SK-N-SH (cell line): ENCODE data around the gene CTAG1B. TPM values are rescaled to one million over a fixed set of nuclear protein-coding genes. Genes with fewer than 3 reads are reported as not detected.
"Not testable (repeated sequence)": the region's sequence is repeated elsewhere in the genome, so short reads cannot be mapped to it uniquely, and the experiment has no call there.

Source experiments
- CTCF ChIA-PET: fragments of 300-600, 350-600 bp; formaldehyde crosslinking; extraction: SDS; loops from one replicate; lab custom pipeline; 2021; lab: Yijun Ruan, JAX
- POLR2A ChIA-PET: fragments of 350-600 bp; sonication (Branson Sonifier 250); formaldehyde crosslinking; extraction: SDS; loops from one replicate; lab custom pipeline; 2020; ENCODE audit warnings: antibody characterized with exemption, inconsistent platforms; lab: Yijun Ruan, JAX
- DNase-seq: peaks from one replicate; pipeline ENCODE4 v3.0.0; 2012
- H2AFZ ChIP-seq: fragments of 200-600 bp; sonication (generic); 2 replicates; pipeline ENCODE4 v1.8.1; 2016; ENCODE audit warnings: antibody characterized with exemption, mild to moderate bottlenecking, low read depth
- H3F3A ChIP-seq: fragments of 200-600 bp; sonication (generic); replicated peaks from 2 replicates; pipeline ENCODE3; 2016; ENCODE audit warnings: antibody characterized with exemption, mild to moderate bottlenecking; ENCODE audit not compliant: insufficient read depth
- H3K27ac ChIP-seq, 2 experiments: fragments of 200-500 bp in 1 of 2; fragments of 200-600 bp in 1 of 2; sonication (Bioruptor generic) in 1 of 2; sonication (generic), shearing (Covaris generic) in 1 of 2; 2 replicates each; pipeline versions ENCODE4 v1.5.1 to v1.6.1; 2014 to 2016; ENCODE audit warnings: low read depth in 2 of 2, inconsistent platforms in 1 of 2, low read length in 1 of 2, mild to moderate bottlenecking in 1 of 2, mixed read lengths in 1 of 2
- H3K27me3 ChIP-seq: fragments of 200-600 bp; sonication (generic), shearing (Covaris generic); 2 replicates; pipeline ENCODE4 v1.6.1; 2016; ENCODE audit warnings: mixed run types; ENCODE audit not compliant: insufficient read depth
- H3K36me3 ChIP-seq, 2 experiments: fragments of 200-500 bp in 1 of 2; fragments of 200-600 bp in 1 of 2; sonication (Bioruptor generic) in 1 of 2; sonication (generic) in 1 of 2; replicated peaks in 1 of 2; 2 replicates each; pipeline versions ENCODE3 to v1.5.1; 2014 to 2016; ENCODE audit warnings: low read length in 1 of 2, mild to moderate bottlenecking in 1 of 2; ENCODE audit not compliant: insufficient read depth in 2 of 2, control insufficient read depth in 1 of 2
- H3K4me1 ChIP-seq, 2 experiments: fragments of 200-500 bp in 1 of 2; fragments of 200-600 bp in 1 of 2; sonication (Bioruptor generic) in 1 of 2; sonication (generic), shearing (Covaris generic) in 1 of 2; 2 replicates each; pipeline versions ENCODE4 v1.5.1 to v1.6.1; 2014 to 2016; ENCODE audit warnings: low read depth in 1 of 2, low read length in 1 of 2, mixed run types in 1 of 2; ENCODE audit not compliant: insufficient read depth in 2 of 2, control insufficient read depth in 1 of 2
- H3K4me2 ChIP-seq: fragments of 200-600 bp; sonication (generic), shearing (Covaris generic); 2 replicates; pipeline ENCODE4 v1.6.1; 2017; ENCODE audit warnings: mixed run types
- H3K4me3 ChIP-seq, 2 experiments: fragments of 200-500 bp in 1 of 2; fragments of 200-600 bp in 1 of 2; sonication (Bioruptor generic) in 1 of 2; sonication (generic), shearing (Covaris generic) in 1 of 2; 2 replicates each; pipeline versions ENCODE4 v1.5.1 to v1.8.1; 2014 to 2016; ENCODE audit warnings: low read depth in 2 of 2, inconsistent platforms in 1 of 2, low read length in 1 of 2, mild to moderate bottlenecking in 1 of 2, mixed read lengths in 1 of 2, moderate library complexity in 1 of 2
- H3K79me2 ChIP-seq: fragments of 200-600 bp; sonication (generic); 2 replicates; pipeline ENCODE4 v1.8.1; 2017; ENCODE audit warnings: mild to moderate bottlenecking; ENCODE audit not compliant: insufficient read depth
- H3K9ac ChIP-seq: fragments of 200-600 bp; sonication (generic); 2 replicates; pipeline ENCODE4 v1.6.1; 2017; ENCODE audit warnings: mixed run types
- H3K9me2 ChIP-seq: fragments of 200-600 bp; sonication (generic); 2 replicates; pipeline ENCODE4 v1.6.1; 2017; ENCODE audit warnings: mixed run types
- H3K9me3 ChIP-seq: fragments of 200-600 bp; sonication (generic); 2 replicates; pipeline ENCODE4 v1.6.1; 2017; ENCODE audit warnings: mixed run types, mild to moderate bottlenecking, moderate library complexity
- H4K20me1 ChIP-seq: fragments of 200-600 bp; sonication (generic); 2 replicates; pipeline ENCODE4 v1.6.1; 2017; ENCODE audit warnings: mild to moderate bottlenecking, mixed run types; ENCODE audit not compliant: insufficient read depth
- FOXM1 ChIP-seq: IDR thresholded peaks from 2 replicates; pipeline ENCODE4 v1.4.0; 2012; ENCODE audit warnings: low read depth, mild to moderate bottlenecking
- WGBS: methylation state at CpG from one replicate; pipeline ENCODE4 v1.1.6; 2017; ENCODE audit warnings: low lambda C conversion rate; 5-methylcytosine and 5-hydroxymethylcytosine counted together
- polyA plus RNA-seq, 3 experiments: library from polyadenylated mRNA; depleted of rRNA; stranded (reverse); fragments of >200 nt; gene quantifications; 2 replicates each; pipeline ENCODE4 v1.2.3, GENCODE V29; 2012

The CTAG1B gene
- polyA plus RNA-seq, 1 of the 3 experiments (the other 2 are of a cell fraction), result not detected

- H3K9ac ChIP-seq, DNase-seq, H3F3A ChIP-seq, H4K20me1 ChIP-seq, H3K4me3 ChIP-seq, H3K36me3 ChIP-seq, CTCF ChIA-PET, H3K9me2 ChIP-seq, H3K9me3 ChIP-seq, H3K27ac ChIP-seq, H2AFZ ChIP-seq, POLR2A ChIA-PET, H3K4me1 ChIP-seq, H3K27me3 ChIP-seq, H3K4me2 ChIP-seq, H3K79me2 ChIP-seq: not testable (repeated sequence)
- WGBS, result 54% methylated on average over 12 of the region's 12 CpGs
Observed at GRCh38 chrX:154611146-154611545, 7.9 kb downstream of the CTAG1B start.

- H3F3A ChIP-seq, H3K27me3 ChIP-seq, H3K36me3 ChIP-seq, POLR2A ChIA-PET, H3K27ac ChIP-seq, H2AFZ ChIP-seq, H3K79me2 ChIP-seq, H3K9ac ChIP-seq, H3K4me1 ChIP-seq, H3K9me2 ChIP-seq, CTCF ChIA-PET, H3K9me3 ChIP-seq, H3K4me2 ChIP-seq, H3K4me3 ChIP-seq, DNase-seq, H4K20me1 ChIP-seq: not testable (repeated sequence)
- 49% methylated on average over 9 of the region's 12 CpGs for WGBS
Observed at GRCh38 chrX:154608823-154609222, 10.3 kb downstream of the CTAG1B start.

GRCh38 chrX:154607976-154608375 is 11.1 kb downstream of the CTAG1B start:
- H3K4me3 ChIP-seq, H3K9me3 ChIP-seq, CTCF ChIA-PET, DNase-seq, H4K20me1 ChIP-seq, H3K9ac ChIP-seq, H3K9me2 ChIP-seq, POLR2A ChIA-PET, H3K36me3 ChIP-seq, H3F3A ChIP-seq, H2AFZ ChIP-seq, H3K4me1 ChIP-seq, H3K4me2 ChIP-seq, H3K27me3 ChIP-seq, H3K27ac ChIP-seq, H3K79me2 ChIP-seq: not testable (repeated sequence)
- WGBS, result 72% methylated on average over 11 of the region's 11 CpGs

DNA sequence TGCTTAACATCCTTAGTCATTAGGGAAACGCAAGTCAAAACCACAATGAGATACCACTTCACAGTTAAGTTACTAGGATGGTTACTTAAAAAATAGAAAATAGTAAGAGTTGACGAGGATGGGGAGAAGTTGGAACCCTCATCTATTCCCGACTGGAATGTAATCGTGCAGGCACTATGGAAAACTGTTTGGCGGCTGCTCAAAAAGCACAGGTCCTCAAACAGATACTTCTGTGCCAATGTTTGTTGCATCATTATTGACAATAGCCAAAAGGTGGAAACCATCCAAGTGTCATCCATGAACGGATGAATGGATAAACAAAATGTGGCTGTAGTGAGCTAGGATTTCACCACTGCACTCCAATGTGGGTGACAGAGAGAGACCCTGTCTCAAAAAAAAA is 11.7 kb downstream of the CTAG1B start:
- Histone ChIP-seq H3K9me2 (no peaks in the 10 kb centered on the region), H3K4me2 (no peak overlapping the region), H3K36me3 (no peaks in the 10 kb centered on the region), H2AFZ (no peak overlapping the region), H3K4me3 (no peak overlapping the region), H3K9me3 (no peaks in the 10 kb centered on the region), H3F3A (peaks cover 8% of the 10 kb centered on the region), H4K20me1 (no peaks in the 10 kb centered on the region), H3K9ac (no peak overlapping the region), H3K79me2 (no peaks in the 10 kb centered on the region), H3K4me1 (peaks cover 0 to 10% of the 10 kb centered on the region in 2 experiments; a peak in 1 of 4 replicates), H3K27ac (no peak overlapping the region), H3K27me3 (peaks cover 3% of the 10 kb centered on the region; the same call in 1 of the 2 replicates)
- WGBS, result 27% methylated on average over 6 of the region's 6 CpGs
- CTCF ChIA-PET, result no interaction called here
- POLR2A ChIA-PET, result no interaction called here
- no peak for TF ChIP-seq FOXM1
- no peak for DNase-seq
